ENCODE measurements around the gene SPAG6.
"Not testable (repeated sequence)": the region's sequence is repeated elsewhere in the genome, so short reads cannot be mapped to it uniquely, and the experiment has no call there.

SPAG6 gene

GRCh38 chr10:22344781-22345300 is 455 bp upstream of the SPAG6 start:
- in situ Hi-C loops (cut with MboI; ENCODE audit: low pct_unique_long_range_greater_than_20kb, low sequenced_read_pairs, unreplicated experiment), result no loop called here
- DNase-seq (ENCODE audit: low spot score), result no peak
- no peak for TF ChIP-seq CTCF (IDR thresholded peaks at IDR 0.05; ENCODE audit: extremely low read depth, insufficient read depth, missing control alignments)

- no peak for DNase-seq (ENCODE audit: low spot score)
- in situ Hi-C loops (cut with MboI; ENCODE audit: low pct_unique_long_range_greater_than_20kb, low sequenced_read_pairs, unreplicated experiment), result no loop called here
- TF ChIP-seq CTCF (IDR thresholded peaks at IDR 0.05; ENCODE audit: extremely low read depth, insufficient read depth, missing control alignments), result no peak
These were observed 883 bp downstream of the SPAG6 start for GRCh38 chr10:22346096-22346661.

GRCh38 chr10:22349755-22350154 is 4.5 kb downstream of the SPAG6 start:
- DNase-seq (ENCODE audit: low spot score), result no peak
- TF ChIP-seq CTCF (IDR thresholded peaks at IDR 0.05; ENCODE audit: extremely low read depth, insufficient read depth, missing control alignments), result no peak
- in situ Hi-C loops (cut with MboI; ENCODE audit: low pct_unique_long_range_greater_than_20kb, low sequenced_read_pairs, unreplicated experiment), result no loop called here

- no peak for DNase-seq (ENCODE audit: low spot score)
- TF ChIP-seq CTCF (IDR thresholded peaks at IDR 0.05; ENCODE audit: extremely low read depth, insufficient read depth, missing control alignments), result no peak
- in situ Hi-C loops (cut with MboI; ENCODE audit: low pct_unique_long_range_greater_than_20kb, low sequenced_read_pairs, unreplicated experiment), result no loop called here
These were observed 5.9 kb downstream of the SPAG6 start for GRCh38 chr10:22351131-22351703.

GRCh38 chr10:22356324-22356873 is 11.1 kb downstream of the SPAG6 start:
- TF ChIP-seq CTCF (IDR thresholded peaks at IDR 0.05; ENCODE audit: extremely low read depth, insufficient read depth, missing control alignments), result no peak
- in situ Hi-C loops (cut with MboI; ENCODE audit: low pct_unique_long_range_greater_than_20kb, low sequenced_read_pairs, unreplicated experiment), result no loop called here
- no peak for DNase-seq (ENCODE audit: low spot score)

- in situ Hi-C loops (cut with MboI; ENCODE audit: low pct_unique_long_range_greater_than_20kb, low sequenced_read_pairs, unreplicated experiment); DNase-seq (ENCODE audit: low spot score): not testable (repeated sequence)
These were observed 12.5 kb downstream of the SPAG6 start for GRCh38 chr10:22357770-22358169.

- in situ Hi-C loops (cut with MboI; ENCODE audit: low pct_unique_long_range_greater_than_20kb, low sequenced_read_pairs, unreplicated experiment), result no loop called here
- no peak for DNase-seq (ENCODE audit: low spot score)
- no peak for TF ChIP-seq CTCF (IDR thresholded peaks at IDR 0.05; ENCODE audit: extremely low read depth, insufficient read depth, missing control alignments)
These were observed 18.0 kb downstream of the SPAG6 start for GRCh38 chr10:22363305-22363704.

Measured in GM13977 (cell line).